Measurements from ENCODE around the gene DEFB132. TPM values are rescaled to one million over a fixed set of nuclear protein-coding genes. Genes with fewer than 3 reads are reported as not detected.

Gene DEFB132
- total and polyA plus RNA-seq, 7 donors = not detected

DNA sequence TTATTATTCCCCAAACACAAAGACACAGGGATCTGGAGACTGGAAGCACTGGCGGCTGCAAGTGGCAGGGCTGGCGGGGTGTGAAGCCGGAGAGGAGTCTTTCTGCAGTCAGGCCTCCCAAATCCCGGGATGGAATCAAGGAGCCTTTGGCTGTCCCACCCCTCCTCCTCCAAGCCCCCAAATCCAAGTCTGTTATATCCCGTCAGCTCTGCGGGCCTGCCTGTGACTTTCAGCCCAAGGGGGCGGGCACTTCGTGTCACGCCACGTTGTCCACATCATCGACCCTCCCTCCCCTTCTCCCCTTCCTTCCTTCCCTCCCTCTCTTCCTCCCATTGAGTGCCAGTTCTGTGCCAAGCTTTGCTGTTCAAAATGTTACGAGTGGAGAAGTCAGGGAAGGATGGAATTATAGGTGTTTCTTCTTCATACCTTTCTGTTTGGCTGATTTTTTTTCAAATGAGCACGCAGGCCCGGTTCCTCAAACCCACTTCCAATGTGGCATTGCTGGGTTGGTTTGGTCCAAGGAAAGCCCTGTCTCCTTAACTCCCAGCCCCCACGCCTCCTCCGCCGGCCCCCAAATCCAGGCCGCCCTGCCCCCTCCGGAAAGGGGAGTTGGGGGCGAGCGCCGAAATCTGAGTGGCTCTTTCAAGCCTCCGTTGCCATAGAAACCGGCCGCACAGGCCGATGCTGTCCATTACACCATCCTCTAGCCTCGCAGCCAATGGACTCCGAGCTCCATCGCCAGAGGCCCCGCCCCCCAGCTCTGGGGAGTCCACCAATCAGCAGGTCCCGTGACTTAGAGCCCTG lies 52.5 kb downstream of the DEFB132 start:
- Histone ChIP-seq H3K27me3 (ENCODE audit: insufficient read depth in 3 of 3, low read length in 2 of 3) (no peaks in the 10 kb centered on the region), H3K9me3 (no peaks in the 10 kb centered on the region), H3K4me3 (peak overlapping the region; percentile 60), H3K36me3 (ENCODE audit: insufficient read depth in 1 of 2, low read depth in 1 of 2) (no peaks in the 10 kb centered on the region), H3K27ac (peak overlapping the region; percentile 41), H3K4me1 (no peaks in the 10 kb centered on the region)
- ATAC-seq (peak; percentile 99 to 100 (median 100)), DNase-seq (peak; percentile 98)
- 3 to 6% (median 5%) methylated on average over 27 to 31 of the region's 31 CpGs for WGBS, 3 donors
- TF ChIP-seq, protein P1, sequence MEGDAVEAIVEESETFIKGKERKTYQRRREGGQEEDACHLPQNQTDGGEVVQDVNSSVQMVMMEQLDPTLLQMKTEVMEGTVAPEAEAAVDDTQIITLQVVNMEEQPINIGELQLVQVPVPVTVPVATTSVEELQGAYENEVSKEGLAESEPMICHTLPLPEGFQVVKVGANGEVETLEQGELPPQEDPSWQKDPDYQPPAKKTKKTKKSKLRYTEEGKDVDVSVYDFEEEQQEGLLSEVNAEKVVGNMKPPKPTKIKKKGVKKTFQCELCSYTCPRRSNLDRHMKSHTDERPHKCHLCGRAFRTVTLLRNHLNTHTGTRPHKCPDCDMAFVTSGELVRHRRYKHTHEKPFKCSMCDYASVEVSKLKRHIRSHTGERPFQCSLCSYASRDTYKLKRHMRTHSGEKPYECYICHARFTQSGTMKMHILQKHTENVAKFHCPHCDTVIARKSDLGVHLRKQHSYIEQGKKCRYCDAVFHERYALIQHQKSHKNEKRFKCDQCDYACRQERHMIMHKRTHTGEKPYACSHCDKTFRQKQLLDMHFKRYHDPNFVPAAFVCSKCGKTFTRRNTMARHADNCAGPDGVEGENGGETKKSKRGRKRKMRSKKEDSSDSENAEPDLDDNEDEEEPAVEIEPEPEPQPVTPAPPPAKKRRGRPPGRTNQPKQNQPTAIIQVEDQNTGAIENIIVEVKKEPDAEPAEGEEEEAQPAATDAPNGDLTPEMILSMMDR (IDR thresholded peaks at IDR 0.05) = no peak
- intact Hi-C loops (cut with DNase I) = no loop called here

DNA sequence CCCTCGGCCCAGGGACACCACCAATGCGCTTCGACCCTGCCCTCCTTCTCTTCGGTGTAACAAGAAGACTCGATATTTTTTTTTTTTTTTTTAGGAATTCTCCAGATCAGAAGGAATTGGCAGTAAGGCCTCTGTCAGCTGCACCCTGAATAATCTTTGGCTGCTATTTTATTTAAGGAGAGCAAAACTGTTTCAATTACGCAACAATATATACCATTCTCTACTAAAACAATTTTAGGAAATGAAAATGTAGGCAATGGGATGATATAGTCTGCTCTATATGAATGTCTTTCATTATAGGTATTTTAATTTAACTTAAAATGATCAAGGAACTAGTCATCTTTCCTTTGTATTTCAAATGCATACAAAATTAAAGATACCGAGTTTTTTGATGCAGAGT lies 53.1 kb downstream of the DEFB132 start:
- H3K27me3 ChIP-seq (ENCODE audit: insufficient read depth in 3 of 3, low read length in 2 of 3) = no peaks in the 10 kb centered on the region

More for the DNA sequence above, 53.1 kb downstream of the DEFB132 start:
- no peak for DNase-seq
- Histone ChIP-seq H3K4me3 (peak overlapping the region; percentile 60), H3K27ac (no peak overlapping the region), H3K4me1 (no peaks in the 10 kb centered on the region), H3K9me3 (no peaks in the 10 kb centered on the region), H3K36me3 (ENCODE audit: insufficient read depth in 1 of 2, low read depth in 1 of 2) (no peaks in the 10 kb centered on the region)
- TF ChIP-seq, protein P1 (IDR thresholded peaks at IDR 0.05) = no peak
- no peak for ATAC-seq
- intact Hi-C loops (cut with DNase I) = no loop called here
- 4 to 5% (median 4%) methylated on average over 7 of the region's 7 CpGs for WGBS, 3 donors

Other genes with a start within 250 kb of the DEFB132 start
- not detected for gene DEFB125, start 170.1 kb upstream of the DEFB132 start, total RNA-seq
- gene DEFB125, start 170.1 kb upstream of the DEFB132 start, polyA plus RNA-seq = not detected
- gene DEFB126, start 115.1 kb upstream of the DEFB132 start, total RNA-seq = not detected
- gene DEFB126, start 115.1 kb upstream of the DEFB132 start, polyA plus RNA-seq = not detected
- not detected for gene DEFB127, start 100.3 kb upstream of the DEFB132 start, total RNA-seq
- not detected for gene DEFB127, start 100.3 kb upstream of the DEFB132 start, polyA plus RNA-seq
- not detected for gene DEFB128, start 68.0 kb upstream of the DEFB132 start, total RNA-seq
- not detected for gene DEFB128, start 68.0 kb upstream of the DEFB132 start, polyA plus RNA-seq
- gene DEFB129, start 30.5 kb upstream of the DEFB132 start, total RNA-seq = not detected
- not detected for gene DEFB129, start 30.5 kb upstream of the DEFB132 start, polyA plus RNA-seq
- 1 to 10 TPM; 1.0 to 2.1 (median 1.5) TPM for gene C20orf96, start 33.0 kb downstream of the DEFB132 start, total RNA-seq
- gene C20orf96, start 33.0 kb downstream of the DEFB132 start, polyA plus RNA-seq = 1 to 10 TPM; 1.3 to 2.1 (median 1.9) TPM
- gene ZCCHC3, start 39.8 kb downstream of the DEFB132 start, total RNA-seq = 10 to 100 TPM in 1 of 4 donors, 1 to 10 TPM in 3; 9.3 to 10.2 (median 9.5) TPM
- 1 to 10 TPM; 6.8 to 8.4 (median 7.9) TPM for gene ZCCHC3, start 39.8 kb downstream of the DEFB132 start, polyA plus RNA-seq
- 1 to 10 TPM; 1.2 to 5.7 (median 5.2) TPM for gene SOX12, start 67.8 kb downstream of the DEFB132 start, total RNA-seq
- gene SOX12, start 67.8 kb downstream of the DEFB132 start, polyA plus RNA-seq = 1 to 10 TPM; 1.9 to 3.6 (median 2.3) TPM
- 1 to 10 TPM; 3.0 to 5.0 (median 3.9) TPM for gene NRSN2, start 89.4 kb downstream of the DEFB132 start, total RNA-seq
- gene NRSN2, start 89.4 kb downstream of the DEFB132 start, polyA plus RNA-seq = 1 to 10 TPM; 1.6 to 3.4 (median 3.1) TPM
- gene TRIB3, start 123.0 kb downstream of the DEFB132 start, total RNA-seq = 1 to 10 TPM in 3 of 4 donors, under 1 TPM in 1; 0.78 to 7.7 (median 2.5) TPM
- 10 to 100 TPM in 1 of 3 donors, 1 to 10 TPM in 1, under 1 TPM in 1; 0.74 to 16.3 (median 2.1) TPM for gene TRIB3, start 123.0 kb downstream of the DEFB132 start, polyA plus RNA-seq
- gene RBCK1, start 150.6 kb downstream of the DEFB132 start, total RNA-seq = 10 to 100 TPM; 34.1 to 50.5 (median 40.7) TPM
- gene RBCK1, start 150.6 kb downstream of the DEFB132 start, polyA plus RNA-seq = 10 to 100 TPM; 35.8 to 52.5 (median 46.0) TPM
- gene TBC1D20, start 204.8 kb downstream of the DEFB132 start, total RNA-seq = 10 to 100 TPM; 23.9 to 31.4 (median 29.3) TPM
- gene TBC1D20, start 204.8 kb downstream of the DEFB132 start, polyA plus RNA-seq = 10 to 100 TPM; 16.6 to 29.2 (median 21.1) TPM